ENCODE measurements around the gene DNM3.

- no peak for TF ChIP-seq EZH2 (IDR thresholded peaks at IDR 0.05; ENCODE audit: insufficient read depth, low read length)
- TF ChIP-seq, protein P1, sequence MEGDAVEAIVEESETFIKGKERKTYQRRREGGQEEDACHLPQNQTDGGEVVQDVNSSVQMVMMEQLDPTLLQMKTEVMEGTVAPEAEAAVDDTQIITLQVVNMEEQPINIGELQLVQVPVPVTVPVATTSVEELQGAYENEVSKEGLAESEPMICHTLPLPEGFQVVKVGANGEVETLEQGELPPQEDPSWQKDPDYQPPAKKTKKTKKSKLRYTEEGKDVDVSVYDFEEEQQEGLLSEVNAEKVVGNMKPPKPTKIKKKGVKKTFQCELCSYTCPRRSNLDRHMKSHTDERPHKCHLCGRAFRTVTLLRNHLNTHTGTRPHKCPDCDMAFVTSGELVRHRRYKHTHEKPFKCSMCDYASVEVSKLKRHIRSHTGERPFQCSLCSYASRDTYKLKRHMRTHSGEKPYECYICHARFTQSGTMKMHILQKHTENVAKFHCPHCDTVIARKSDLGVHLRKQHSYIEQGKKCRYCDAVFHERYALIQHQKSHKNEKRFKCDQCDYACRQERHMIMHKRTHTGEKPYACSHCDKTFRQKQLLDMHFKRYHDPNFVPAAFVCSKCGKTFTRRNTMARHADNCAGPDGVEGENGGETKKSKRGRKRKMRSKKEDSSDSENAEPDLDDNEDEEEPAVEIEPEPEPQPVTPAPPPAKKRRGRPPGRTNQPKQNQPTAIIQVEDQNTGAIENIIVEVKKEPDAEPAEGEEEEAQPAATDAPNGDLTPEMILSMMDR (IDR thresholded peaks at IDR 0.05; ENCODE audit: insufficient read depth, low read depth, low read length), result no peak
These were observed 379.1 kb downstream of the DNM3 start for GRCh38 chr1:172220376-172220775.
